A549 treated with AZD9567 at 1 μM for 4 hours (cell line): ENCODE data around the gene IFT20. TPM values are rescaled to one million over a fixed set of nuclear protein-coding genes. Genes with fewer than 3 reads are reported as not detected.

Experiments
- total RNA-seq: library from RNA; stranded (reverse); fragments of 200-300 nt; extraction: Qiagen RNA extraction; gene quantifications from 5 replicates; pipeline ENCODE4 v1.2.3, GENCODE V29; 2022; ENCODE audit not compliant: insufficient read depth

The IFT20 gene
- 41.1 to 61.7 TPM (median 52.7 TPM) in 5 replicates for total RNA-seq

GRCh38 chr17:28335201-28335958 is at the start of gene IFT20, which contains the start of gene TNFAIP1:
Gene IFT20 (minus strand): TSS chr17:28335472. CDS start chr17:28331985, 3,487 bp downstream.
Gene TNFAIP1 (plus strand): TSS chr17:28335761. CDS start chr17:28339522, 3,761 bp downstream.

GRCh38 chr17:28371245-28372202 is 36.3 kb upstream of the IFT20 start, which contains the start of gene SARM1:
Gene SARM1 (plus strand): TSS chr17:28371694. CDS start chr17:28372033, 339 bp downstream.

GRCh38 chr17:28370035-28370743 is 34.9 kb upstream of the IFT20 start, which contains the start of gene VTN:
Gene VTN (minus strand): TSS chr17:28370307. CDS start chr17:28370203, 104 bp downstream.

GRCh38 chr17:28364665-28365363 is 29.5 kb upstream of the IFT20 start, which contains the start of gene SEBOX:
Gene SEBOX (minus strand): TSS chr17:28365199. CDS start chr17:28365151, 48 bp downstream.

GRCh38 chr17:28357061-28357900 is 22.0 kb upstream of the IFT20 start, which contains the start of gene POLDIP2:
Gene POLDIP2 (minus strand): TSS chr17:28357527. CDS start chr17:28357448, 79 bp downstream.

GRCh38 chr17:28318759-28319597 is 16.3 kb downstream of the IFT20 start, which contains the start of gene TMEM97:
Gene TMEM97 (plus strand): TSS chr17:28319200. CDS start chr17:28319240, 40 bp downstream.

Other genes with a start within 250 kb of the IFT20 start
- gene TMEM97, start 16.3 kb downstream of the IFT20 start, total RNA-seq = 42.3 to 51.1 TPM (median 47.2 TPM) in 5 replicates
- gene TNFAIP1, start 289 bp upstream of the IFT20 start, total RNA-seq = 41.6 to 53.0 TPM (median 46.8 TPM) in 5 replicates
- 146 to 165 TPM (median 162 TPM) in 5 replicates for gene POLDIP2, start 22.1 kb upstream of the IFT20 start, total RNA-seq
- gene SEBOX, start 29.7 kb upstream of the IFT20 start, total RNA-seq = not detected in 5 replicates
- 12.7 to 19.7 TPM (median 18.9 TPM) in 5 replicates for gene VTN, start 34.8 kb upstream of the IFT20 start, total RNA-seq
- 3.9 to 7.0 TPM (median 5.4 TPM) in 5 replicates for gene SARM1, start 36.2 kb upstream of the IFT20 start, total RNA-seq
- gene SLC46A1, start 70.7 kb upstream of the IFT20 start, total RNA-seq = 18.4 to 20.5 TPM (median 20.2 TPM) in 5 replicates
- gene SLC13A2, start 138.2 kb upstream of the IFT20 start, total RNA-seq = 0.05 to 0.14 TPM (median 0.09 TPM) in 4 of 5 replicates, not detected in the other
- 0.03 TPM in 1 of 5 replicates, not detected in the others for gene FOXN1, start 170.9 kb upstream of the IFT20 start, total RNA-seq
- gene UNC119, start 217.2 kb upstream of the IFT20 start, total RNA-seq = 27.2 to 39.1 TPM (median 33.2 TPM) in 5 replicates
- gene PIGS, start 236.1 kb upstream of the IFT20 start, total RNA-seq = 46.8 to 62.9 TPM (median 60.3 TPM) in 5 replicates
- gene ALDOC, start 241.4 kb upstream of the IFT20 start, total RNA-seq = 2.1 to 2.7 TPM (median 2.5 TPM) in 5 replicates